ES-I3 (cell line): Measurements from ENCODE around the gene SERPINE1.
"Not testable (repeated sequence)": the region's sequence is repeated elsewhere in the genome, so short reads cannot be mapped to it uniquely, and the experiment has no call there.

Source experiments
- H3K36me3 ChIP-seq: 2 replicates; pipeline ENCODE4 v1.6.1; 2013; ENCODE audit warnings: mild to moderate bottlenecking, low read length, control low read depth, moderate library complexity; ENCODE audit not compliant: insufficient read depth
- H3K4me1 ChIP-seq: 2 replicates; pipeline ENCODE4 v1.6.1; 2013; ENCODE audit warnings: mild to moderate bottlenecking, control low read depth, low read length; ENCODE audit not compliant: insufficient read depth
- H3K9ac ChIP-seq: 2 replicates; pipeline ENCODE4 v1.6.1; 2013; ENCODE audit warnings: low read depth, mild to moderate bottlenecking, low read length, moderate library complexity
- H3K9me3 ChIP-seq: 2 replicates; pipeline ENCODE4 v1.6.1; 2013; ENCODE audit warnings: mild to moderate bottlenecking, low read length, moderate library complexity; ENCODE audit not compliant: control insufficient read depth, insufficient read depth

SERPINE1 gene

GRCh38 chr7:101122933-101123702 is 3.8 kb upstream of the SERPINE1 start:
- Histone ChIP-seq H3K9ac (peak overlapping the region; percentile 43; the same call in 1 of the 2 replicates), H3K4me1 (peaks cover 29% of the 10 kb centered on the region; the same call in 1 of the 2 replicates), H3K36me3 (0 out of 2 replicates have a peak, but pooled peaks cover 2% of the 10 kb centered on the region), H3K9me3 (no peaks in the 10 kb centered on the region)

DNA sequence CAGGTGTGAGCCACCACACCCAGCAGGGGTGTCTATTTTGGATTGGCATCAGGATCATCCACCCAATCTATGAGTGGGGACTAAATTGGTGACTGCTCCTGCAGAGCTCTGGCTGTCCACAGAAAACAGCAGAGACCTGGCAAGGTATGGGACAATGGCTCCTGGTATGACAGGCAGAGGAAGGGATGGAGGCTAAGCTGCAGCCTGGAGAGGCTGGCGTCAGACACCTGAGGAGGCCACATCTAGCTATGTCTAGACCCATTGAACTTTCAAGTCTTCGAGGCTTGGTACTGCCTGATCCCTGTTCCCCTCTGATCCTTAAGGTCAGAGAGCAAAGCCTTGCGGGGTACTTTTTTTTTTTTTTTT is 3.2 kb upstream of the SERPINE1 start:
- H3K4me1 ChIP-seq = peaks cover 31% of the 10 kb centered on the region; the same call in 1 of the 2 replicates
- H3K9ac ChIP-seq = no peak overlapping the region
- no peaks in the 10 kb centered on the region for H3K9me3 ChIP-seq
- 0 out of 2 replicates have a peak, but pooled peaks cover 2% of the 10 kb centered on the region for H3K36me3 ChIP-seq

DNA sequence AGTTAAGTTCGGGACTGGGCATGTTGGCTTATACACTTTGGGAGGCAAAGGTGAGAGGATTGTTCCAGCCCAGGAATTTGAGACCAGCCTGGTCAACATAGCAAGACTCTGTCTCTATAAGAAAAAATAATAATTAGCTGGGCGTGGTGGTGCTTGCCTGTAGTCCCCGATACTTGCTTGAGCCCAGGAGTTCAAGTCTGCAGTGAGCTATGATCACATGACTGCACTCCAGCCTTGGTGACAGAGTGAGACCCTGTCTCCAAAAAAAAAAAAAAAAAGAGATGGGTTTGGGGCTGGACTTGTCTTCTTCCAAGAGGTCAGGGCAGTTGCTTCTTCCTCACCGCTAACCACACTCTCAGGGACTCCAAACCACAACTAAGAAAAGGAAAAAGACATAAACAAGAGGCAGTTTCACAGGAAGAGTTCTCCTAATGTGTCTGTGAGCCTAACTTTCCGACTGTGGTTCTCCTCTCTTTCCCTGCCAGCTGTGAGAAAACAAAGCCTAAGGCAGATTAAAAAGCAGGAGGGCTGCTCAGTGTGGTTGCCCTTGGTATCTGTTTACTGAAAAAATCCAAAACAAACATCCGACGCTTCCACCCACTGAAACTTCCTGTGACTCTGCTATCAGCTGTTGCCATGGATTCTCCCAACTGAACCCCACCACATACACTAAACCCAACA is 2.4 kb upstream of the SERPINE1 start:
- no peaks in the 10 kb centered on the region for H3K9me3 ChIP-seq
- H3K36me3 ChIP-seq = 0 out of 2 replicates have a peak, but pooled peaks cover 2% of the 10 kb centered on the region
- H3K9ac ChIP-seq = no peak overlapping the region
- peaks cover 32% of the 10 kb centered on the region; the same call in 1 of the 2 replicates for H3K4me1 ChIP-seq

DNA sequence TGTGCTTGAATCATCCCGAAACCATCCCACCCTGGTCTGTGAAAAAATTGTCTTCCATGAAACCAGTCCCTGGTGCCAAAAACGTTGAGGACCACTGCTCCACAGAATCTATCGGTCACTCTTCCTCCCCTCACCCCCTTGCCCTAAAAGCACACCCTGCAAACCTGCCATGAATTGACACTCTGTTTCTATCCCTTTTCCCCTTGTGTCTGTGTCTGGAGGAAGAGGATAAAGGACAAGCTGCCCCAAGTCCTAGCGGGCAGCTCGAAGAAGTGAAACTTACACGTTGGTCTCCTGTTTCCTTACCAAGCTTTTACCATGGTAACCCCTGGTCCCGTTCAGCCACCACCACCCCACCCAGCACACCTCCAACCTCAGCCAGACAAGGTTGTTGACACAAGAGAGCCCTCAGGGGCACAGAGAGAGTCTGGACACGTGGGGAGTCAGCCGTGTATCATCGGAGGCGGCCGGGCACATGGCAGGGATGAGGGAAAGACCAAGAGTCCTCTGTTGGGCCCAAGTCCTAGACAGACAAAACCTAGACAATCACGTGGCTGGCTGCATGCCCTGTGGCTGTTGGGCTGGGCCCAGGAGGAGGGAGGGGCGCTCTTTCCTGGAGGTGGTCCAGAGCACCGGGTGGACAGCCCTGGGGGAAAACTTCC is 784 bp upstream of the SERPINE1 start:
- H3K36me3 ChIP-seq = peaks cover 16% of the 10 kb centered on the region
- H3K9ac ChIP-seq = peak overlapping the region; percentile 60; the same call in 1 of the 2 replicates
- H3K4me1 ChIP-seq = peaks cover 25% of the 10 kb centered on the region; the same call in 1 of the 2 replicates
- no peaks in the 10 kb centered on the region for H3K9me3 ChIP-seq

- Histone ChIP-seq H3K9me3 (no peaks in the 10 kb centered on the region), H3K36me3 (peaks cover 21% of the 10 kb centered on the region), H3K9ac (peak overlapping the region; percentile 60), H3K4me1 (peaks cover 18% of the 10 kb centered on the region; the same call in 1 of the 2 replicates)
These were observed 646 bp downstream of the SERPINE1 start for GRCh38 chr7:101127460-101128039.

GRCh38 chr7:101128040-101128834 is 1.3 kb downstream of the SERPINE1 start:
- Histone ChIP-seq H3K9ac (peak overlapping the region; percentile 60), H3K4me1 (peaks cover 12% of the 10 kb centered on the region; the same call in 1 of the 2 replicates), H3K9me3 (no peaks in the 10 kb centered on the region), H3K36me3 (peaks cover 21% of the 10 kb centered on the region)

GRCh38 chr7:101129603-101130117 is 2.8 kb downstream of the SERPINE1 start:
- Histone ChIP-seq H3K9me3 (no peaks in the 10 kb centered on the region), H3K36me3 (peaks cover 36% of the 10 kb centered on the region), H3K9ac (no peak overlapping the region), H3K4me1 (peaks cover 11% of the 10 kb centered on the region; the same call in 1 of the 2 replicates)

DNA sequence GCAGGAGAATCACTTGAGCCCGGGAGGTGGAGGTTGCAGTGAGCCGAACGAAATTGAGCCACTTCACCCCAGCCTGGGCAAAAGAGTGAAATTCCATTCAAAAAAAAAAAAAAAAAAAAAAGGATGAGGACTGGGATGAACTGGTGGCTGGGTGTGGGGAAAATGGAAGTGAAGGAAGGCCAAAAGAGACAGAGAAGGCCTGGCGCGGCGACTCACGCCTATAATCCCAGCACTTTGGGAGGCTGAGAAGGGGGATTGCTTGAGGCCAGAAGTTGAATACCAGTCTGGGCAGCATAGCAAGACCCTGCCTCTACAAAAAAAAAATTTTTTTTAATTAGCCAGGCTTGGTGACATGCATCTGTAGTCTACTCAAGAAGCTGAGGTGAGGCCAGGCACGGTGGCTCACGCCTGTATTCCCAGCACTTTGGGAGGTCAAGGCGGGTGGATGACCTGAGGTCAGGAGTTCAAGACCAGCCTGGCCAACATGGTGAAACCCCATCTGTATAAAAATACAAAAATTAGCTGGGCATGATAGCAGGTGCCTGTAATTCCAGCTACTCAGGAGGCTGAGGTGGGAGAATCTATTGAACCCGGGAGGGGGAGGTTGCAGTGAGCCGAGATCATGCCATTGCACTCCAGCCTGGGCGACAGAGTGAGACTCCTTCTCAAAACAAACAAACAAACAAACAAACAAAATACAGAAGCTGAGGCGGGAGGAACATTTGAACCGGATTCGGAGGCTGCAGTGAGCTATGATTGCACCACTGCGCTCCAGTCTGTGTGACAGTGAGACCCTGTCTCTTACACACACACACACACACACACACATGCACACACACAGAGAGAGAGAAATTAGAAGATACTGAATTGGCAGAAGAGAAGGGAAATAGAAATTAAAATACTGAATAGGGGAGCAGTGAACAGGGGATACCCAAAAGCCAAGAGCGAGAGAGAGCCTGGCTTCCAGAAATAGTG is 6.0 kb downstream of the SERPINE1 start:
- not testable (repeated sequence) for H3K4me1 ChIP-seq, H3K9ac ChIP-seq, H3K9me3 ChIP-seq
- H3K36me3 ChIP-seq = peaks cover 41% of the 10 kb centered on the region

DNA sequence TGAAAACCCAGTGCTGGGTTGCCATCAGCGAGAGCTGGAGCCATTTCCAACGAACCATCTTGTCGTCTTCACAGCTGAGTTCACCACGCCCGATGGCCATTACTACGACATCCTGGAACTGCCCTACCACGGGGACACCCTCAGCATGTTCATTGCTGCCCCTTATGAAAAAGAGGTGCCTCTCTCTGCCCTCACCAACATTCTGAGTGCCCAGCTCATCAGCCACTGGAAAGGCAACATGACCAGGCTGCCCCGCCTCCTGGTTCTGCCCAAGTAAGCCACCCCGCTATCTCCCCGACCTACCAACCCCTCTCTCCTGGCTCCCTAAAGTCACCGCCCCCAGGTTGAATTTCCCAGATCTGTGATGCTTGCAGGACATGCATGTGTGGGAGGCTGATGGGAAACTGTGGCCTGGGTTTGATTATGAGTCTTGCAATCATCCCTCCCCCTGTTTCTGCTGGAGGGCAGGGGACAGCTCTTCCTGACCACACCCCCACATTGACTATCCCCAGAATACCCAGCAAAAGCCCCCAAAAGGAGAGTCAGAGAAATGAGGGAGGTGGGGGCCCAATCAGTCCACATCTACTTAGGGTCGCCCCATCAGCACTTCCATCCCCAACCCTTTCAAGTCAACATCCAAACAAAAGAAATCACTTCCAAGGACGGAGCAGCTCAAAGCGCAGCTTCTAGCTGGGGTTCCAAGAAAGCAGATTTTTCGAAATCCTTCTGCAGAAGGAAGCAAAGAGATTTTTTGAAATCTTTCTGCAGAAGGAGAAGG is 6.9 kb downstream of the SERPINE1 start:
- H3K36me3 ChIP-seq = peaks cover 39% of the 10 kb centered on the region
- H3K4me1 ChIP-seq = peaks cover 5% of the 10 kb centered on the region
- H3K9me3 ChIP-seq = no peaks in the 10 kb centered on the region
- no peak overlapping the region for H3K9ac ChIP-seq

GRCh38 chr7:101134399-101134980 is 7.6 kb downstream of the SERPINE1 start:
- H3K36me3 ChIP-seq = peaks cover 39% of the 10 kb centered on the region
- H3K4me1 ChIP-seq = peaks cover 8% of the 10 kb centered on the region
- no peak overlapping the region for H3K9ac ChIP-seq
- no peaks in the 10 kb centered on the region for H3K9me3 ChIP-seq

DNA sequence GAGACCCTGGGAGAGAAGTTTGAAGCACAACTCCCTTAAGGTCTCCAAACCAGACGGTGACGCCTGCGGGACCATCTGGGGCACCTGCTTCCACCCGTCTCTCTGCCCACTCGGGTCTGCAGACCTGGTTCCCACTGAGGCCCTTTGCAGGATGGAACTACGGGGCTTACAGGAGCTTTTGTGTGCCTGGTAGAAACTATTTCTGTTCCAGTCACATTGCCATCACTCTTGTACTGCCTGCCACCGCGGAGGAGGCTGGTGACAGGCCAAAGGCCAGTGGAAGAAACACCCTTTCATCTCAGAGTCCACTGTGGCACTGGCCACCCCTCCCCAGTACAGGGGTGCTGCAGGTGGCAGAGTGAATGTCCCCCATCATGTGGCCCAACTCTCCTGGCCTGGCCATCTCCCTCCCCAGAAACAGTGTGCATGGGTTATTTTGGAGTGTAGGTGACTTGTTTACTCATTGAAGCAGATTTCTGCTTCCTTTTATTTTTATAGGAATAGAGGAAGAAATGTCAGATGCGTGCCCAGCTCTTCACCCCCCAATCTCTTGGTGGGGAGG is 10.8 kb downstream of the SERPINE1 start:
- H3K4me1 ChIP-seq = peaks cover 17% of the 10 kb centered on the region
- no peaks in the 10 kb centered on the region for H3K9me3 ChIP-seq
- 0 out of 2 replicates have a peak overlapping the region, but pooled peaks have one; percentile 29 for H3K9ac ChIP-seq
- peaks cover 20% of the 10 kb centered on the region for H3K36me3 ChIP-seq
